Gastroesophageal sphincter (tissue), 4 donors: Measurements from ENCODE around the gene NOTUM. TPM values are rescaled to one million over a fixed set of nuclear protein-coding genes. Genes with fewer than 3 reads are reported as not detected.

ENCODE experiments used
- ATAC-seq: fragments of 150-250 bp; one replicate; pipeline ENCODE4 v1.9.1; 2016; ENCODE audit warnings: mild to moderate bottlenecking, moderate library complexity
- H3K27ac ChIP-seq, 4 donors: fragments of 200-600 bp; sonication (generic) in 3 of 4; 1 replicate in 3 of 4; 2 replicates in 1 of 4; pipeline ENCODE4 v1.5.1; 2016 to 2019
- H3K27me3 ChIP-seq: fragments of 200-600 bp; sonication (generic); one replicate; pipeline ENCODE4 v1.5.1; 2019
- H3K36me3 ChIP-seq, 2 donors: fragments of 200-600 bp; sonication (generic); one replicate each; pipeline ENCODE4 v1.5.1; 2019; ENCODE audit warnings: control low read depth in 1 of 2
- H3K4me1 ChIP-seq, 3 donors: fragments of 200-600 bp; sonication (generic); 1 replicate in 2 of 3; 2 replicates in 1 of 3; pipeline ENCODE4 v1.5.1; 2016 to 2019; ENCODE audit warnings: control low read depth in 2 of 3
- H3K4me3 ChIP-seq, 2 donors: fragments of 200-600 bp; sonication (generic); one replicate each; pipeline ENCODE4 v1.5.1; 2019; ENCODE audit warnings: mild to moderate bottlenecking in 1 of 2, moderate library complexity in 1 of 2
- H3K9me3 ChIP-seq, 3 donors: fragments of 200-600 bp; sonication (generic); one replicate each; pipeline ENCODE4 v1.5.1; 2017 to 2019; ENCODE audit warnings: control low read depth in 2 of 3
- EP300 ChIP-seq: sonication (generic); formaldehyde crosslinking; IDR thresholded peaks from one replicate; pipeline ENCODE4 v1.6.1; 2017; ENCODE audit warnings: antibody characterized with exemption, mild to moderate bottlenecking
- POLR2A ChIP-seq, 2 donors: fragments of 450-650 bp; IDR thresholded peaks; one replicate each; pipeline ENCODE4 v1.6.1; 2017; ENCODE audit warnings: antibody characterized with exemption in 2 of 2, mild to moderate bottlenecking in 2 of 2, moderate library complexity in 1 of 2
- POLR2AphosphoS5 ChIP-seq: sonication (generic); formaldehyde crosslinking; IDR thresholded peaks from one replicate; pipeline ENCODE4 v1.6.1; 2017; ENCODE audit warnings: antibody characterized with exemption
- WGBS, 2 donors: methylation state at CpG; one replicate each; pipeline ENCODE4 v1.1.5; 2018; ENCODE audit warnings: low coverage in 1 of 2; 5-methylcytosine and 5-hydroxymethylcytosine counted together
- total RNA-seq, 4 donors: library from RNA; depleted of rRNA; stranded (reverse); fragments of >200 nt; gene quantifications; one replicate each; pipeline ENCODE4 v1.1.0, GENCODE V29; 2016
- TF ChIP-seq, protein P1 (sequence below), 4 experiments: fragments of 200-600 bp in 2 of 4; fragments of 450-650 bp in 2 of 4; sonication (generic) in 1 of 4; IDR thresholded peaks; one replicate each; pipeline ENCODE4 v1.5.1; 2017 to 2019; ENCODE audit warnings: antibody characterized with exemption in 4 of 4, mild to moderate bottlenecking in 2 of 4, moderate library complexity in 2 of 4

The NOTUM gene
- total RNA-seq, 4 donors from 2014 or later, result 0.22 TPM; not detected in 3

- TF ChIP-seq POLR2A (IDR thresholded peaks at IDR 0.05) (no peak), EP300 (no peak), POLR2AphosphoS5 (no peak)
- TF ChIP-seq, protein P1, sequence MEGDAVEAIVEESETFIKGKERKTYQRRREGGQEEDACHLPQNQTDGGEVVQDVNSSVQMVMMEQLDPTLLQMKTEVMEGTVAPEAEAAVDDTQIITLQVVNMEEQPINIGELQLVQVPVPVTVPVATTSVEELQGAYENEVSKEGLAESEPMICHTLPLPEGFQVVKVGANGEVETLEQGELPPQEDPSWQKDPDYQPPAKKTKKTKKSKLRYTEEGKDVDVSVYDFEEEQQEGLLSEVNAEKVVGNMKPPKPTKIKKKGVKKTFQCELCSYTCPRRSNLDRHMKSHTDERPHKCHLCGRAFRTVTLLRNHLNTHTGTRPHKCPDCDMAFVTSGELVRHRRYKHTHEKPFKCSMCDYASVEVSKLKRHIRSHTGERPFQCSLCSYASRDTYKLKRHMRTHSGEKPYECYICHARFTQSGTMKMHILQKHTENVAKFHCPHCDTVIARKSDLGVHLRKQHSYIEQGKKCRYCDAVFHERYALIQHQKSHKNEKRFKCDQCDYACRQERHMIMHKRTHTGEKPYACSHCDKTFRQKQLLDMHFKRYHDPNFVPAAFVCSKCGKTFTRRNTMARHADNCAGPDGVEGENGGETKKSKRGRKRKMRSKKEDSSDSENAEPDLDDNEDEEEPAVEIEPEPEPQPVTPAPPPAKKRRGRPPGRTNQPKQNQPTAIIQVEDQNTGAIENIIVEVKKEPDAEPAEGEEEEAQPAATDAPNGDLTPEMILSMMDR (IDR thresholded peaks at IDR 0.05), result no peak
- Histone ChIP-seq H3K4me3 (no peak overlapping the region), H3K27ac (no peak overlapping the region), H3K36me3 (peaks cover 0 to 32% of the 10 kb centered on the region in 2 donors), H3K4me1 (peaks cover 0 to 27% (median 17%) of the 10 kb centered on the region in 3 donors), H3K27me3 (no peaks in the 10 kb centered on the region), H3K9me3 (no peaks in the 10 kb centered on the region)
- 80 to 89% methylated on average over 3 to 8 of the region's 36 CpGs for WGBS, 2 donors
- ATAC-seq, result no peak
Measured at GRCh38 chr17:81999976-82000802, 39.2 kb upstream of the NOTUM start.

DNA sequence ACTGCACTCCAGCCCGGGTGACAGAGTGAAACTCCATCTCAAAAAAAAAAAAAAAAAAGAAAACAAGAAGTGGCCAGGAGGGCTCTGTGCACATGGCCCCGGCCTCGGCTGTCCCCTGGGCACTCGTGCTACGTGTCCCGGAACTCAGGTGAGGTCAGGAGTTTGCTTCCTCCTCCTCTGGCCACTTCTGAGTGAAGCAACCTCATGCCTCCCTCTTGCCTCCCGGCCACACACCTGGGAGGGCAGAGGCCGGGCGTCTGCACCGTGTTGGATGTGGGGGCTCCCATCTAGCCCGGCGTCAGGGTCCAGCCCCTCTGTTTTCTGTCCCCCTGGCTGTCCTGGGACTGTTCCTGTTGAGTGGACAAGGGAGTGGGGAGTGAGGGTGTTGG, 38.6 kb upstream of the NOTUM start:
- 73 to 89% methylated on average over 3 to 8 of the region's 12 CpGs for WGBS, 2 donors
- TF ChIP-seq, protein P1 (IDR thresholded peaks at IDR 0.05), result no peak
- no peak for TF ChIP-seq POLR2AphosphoS5
- TF ChIP-seq EP300, result no peak
- TF ChIP-seq POLR2A (IDR thresholded peaks at IDR 0.05), result no peak
- no peak for ATAC-seq

DNA sequence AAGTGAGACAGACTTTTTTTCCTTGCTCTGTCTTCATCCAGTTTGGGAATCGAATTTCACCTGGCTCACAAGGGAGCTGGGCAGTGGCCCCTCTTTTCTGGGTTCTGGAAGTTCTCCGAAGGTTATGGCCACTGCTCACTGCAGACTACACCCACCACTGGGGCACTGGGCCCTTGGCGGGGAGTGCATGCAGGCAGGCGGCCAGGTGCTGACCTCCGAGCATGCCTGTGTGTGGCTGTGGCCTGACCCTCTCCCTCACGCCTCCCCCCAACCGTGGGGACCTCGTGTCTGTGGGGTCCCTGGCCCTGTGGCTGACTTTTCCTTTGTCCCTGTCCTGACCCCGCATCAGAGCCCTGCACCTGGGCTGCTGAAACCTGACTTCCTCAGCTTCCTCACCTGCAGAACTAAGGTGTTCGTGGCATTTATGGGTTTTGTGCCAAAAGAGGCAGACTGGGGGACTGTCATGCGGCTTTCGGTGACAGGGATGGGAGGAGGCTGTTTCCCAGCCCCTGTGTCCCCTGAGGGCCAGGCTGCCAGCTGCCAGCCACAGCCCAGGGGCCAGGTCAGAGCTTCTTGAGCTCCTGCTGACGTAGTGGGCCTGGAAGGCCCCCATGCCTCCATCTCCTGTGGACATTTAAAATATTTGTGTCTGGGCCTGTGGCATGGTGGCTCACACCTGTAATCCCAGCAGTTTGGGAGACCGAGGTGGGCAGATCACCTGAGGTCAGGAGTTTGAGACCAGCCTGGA, 37.9 kb upstream of the NOTUM start:
- no peak overlapping the region for H3K4me3 ChIP-seq
- no peak for TF ChIP-seq POLR2AphosphoS5
- no peak for TF ChIP-seq EP300
- TF ChIP-seq POLR2A (IDR thresholded peaks at IDR 0.05), result no peak
- TF ChIP-seq, protein P1 (IDR thresholded peaks at IDR 0.05), result no peak
- WGBS, 2 donors, result 70 to 78% methylated on average over 6 to 9 of the region's 14 CpGs

More for the DNA sequence above, 38.6 kb upstream of the NOTUM start:
- no peaks in the 10 kb centered on the region for H3K9me3 ChIP-seq
- H3K27ac ChIP-seq, result no peak overlapping the region
- peaks cover 0 to 38% of the 10 kb centered on the region in 2 donors for H3K36me3 ChIP-seq
- H3K4me3 ChIP-seq, result no peak overlapping the region
- no peaks in the 10 kb centered on the region for H3K27me3 ChIP-seq
- peaks cover 0 to 23% (median 17%) of the 10 kb centered on the region in 3 donors for H3K4me1 ChIP-seq

GRCh38 chr17:81998212-81998611, 37.2 kb upstream of the NOTUM start:
- Histone ChIP-seq H3K36me3 (peaks cover 0 to 50% of the 10 kb centered on the region in 2 donors), H3K9me3 (no peaks in the 10 kb centered on the region), H3K27ac (no peak overlapping the region), H3K4me3 (no peak overlapping the region), H3K27me3 (no peaks in the 10 kb centered on the region), H3K4me1 (peaks cover 0 to 17% (median 3%) of the 10 kb centered on the region in 3 donors)
- WGBS, 2 donors, result 85 to 89% methylated on average over 6 to 7 of the region's 7 CpGs
- TF ChIP-seq EP300 (no peak), POLR2AphosphoS5 (no peak), POLR2A (IDR thresholded peaks at IDR 0.05) (no peak)
- TF ChIP-seq, protein P1 (IDR thresholded peaks at IDR 0.05), result no peak
- no peak for ATAC-seq

More for the DNA sequence above, 37.9 kb upstream of the NOTUM start:
- Histone ChIP-seq H3K27me3 (no peaks in the 10 kb centered on the region), H3K36me3 (peaks cover 0 to 44% of the 10 kb centered on the region in 2 donors), H3K9me3 (no peaks in the 10 kb centered on the region), H3K4me1 (peaks cover 0 to 23% (median 10%) of the 10 kb centered on the region in 3 donors), H3K27ac (no peak overlapping the region)
- no peak for ATAC-seq
